ENCODE results near the gene RBMY1J.
"Not testable (repeated sequence)": the region's sequence is repeated elsewhere in the genome, so short reads cannot be mapped to it uniquely, and the experiment has no call there.

RBMY1J gene

DNA sequence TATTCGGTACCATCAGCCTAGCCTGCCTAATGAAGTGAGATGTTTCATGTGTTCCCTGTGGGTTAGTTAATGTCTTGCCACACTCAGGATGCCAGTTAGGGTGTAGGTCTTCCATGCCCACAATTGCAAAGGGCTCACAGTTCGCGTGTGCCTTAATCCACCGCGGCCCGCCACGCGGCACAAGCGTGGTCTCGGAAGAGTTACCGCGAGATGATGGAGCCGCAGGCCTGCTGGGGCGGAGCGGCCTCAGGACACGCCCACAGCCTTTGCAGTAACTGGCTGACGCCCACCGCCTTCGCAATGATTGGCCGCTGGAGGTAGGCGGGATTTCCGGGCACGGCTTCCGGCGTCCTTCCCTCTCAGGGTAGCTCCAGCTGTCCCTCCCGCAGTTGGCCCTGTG lies at the start of gene RBMY1J:
Gene RBMY1J (plus strand): TSS at position 301 of the 400 bp plus-strand sequence. CDS start 2,038 bp downstream, outside the sequence.
- DNase-seq (ENCODE audit: low spot score): not testable (repeated sequence)

DNA sequence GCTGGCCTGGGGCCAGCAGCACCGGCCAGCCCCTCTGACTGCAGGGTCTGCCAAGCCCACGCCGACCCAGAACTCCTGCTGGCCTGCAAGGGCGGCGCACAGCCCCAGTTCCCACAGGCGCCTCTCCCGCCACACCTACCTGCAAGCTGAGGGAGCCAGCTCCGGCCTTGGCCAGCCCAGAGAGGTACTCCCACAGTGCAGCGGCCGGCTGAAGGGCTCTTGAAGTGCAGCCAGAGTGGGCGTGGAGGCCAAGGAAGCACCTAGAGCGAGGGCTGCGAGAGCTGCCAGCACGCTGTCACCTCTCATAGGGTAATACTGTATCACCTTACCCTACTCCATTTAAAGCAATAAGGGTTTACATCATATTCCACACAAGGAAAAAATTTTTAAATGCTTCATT lies 35.8 kb upstream of the RBMY1J start:
- no peak for DNase-seq (ENCODE audit: low spot score)

DNA sequence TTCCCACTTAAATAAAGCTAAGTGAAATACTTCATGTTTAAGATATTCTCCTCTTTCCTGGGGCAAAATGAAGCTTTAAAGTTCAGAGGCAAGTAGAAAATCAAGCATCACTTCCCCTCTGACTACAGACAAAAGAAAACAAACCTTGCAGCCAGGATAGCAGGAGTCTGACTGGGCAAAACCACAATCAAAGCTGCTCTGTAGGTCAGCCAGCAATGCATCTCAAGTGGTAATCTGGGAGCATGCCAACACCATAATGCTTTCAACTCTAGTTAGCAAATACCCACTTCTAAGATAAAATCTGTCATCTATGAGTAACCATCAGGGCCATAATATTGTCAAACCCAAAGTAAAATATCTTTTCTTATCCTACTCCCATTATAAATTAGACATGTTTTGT lies 32.6 kb upstream of the RBMY1J start:
- no peak for DNase-seq (ENCODE audit: low spot score)

DNA sequence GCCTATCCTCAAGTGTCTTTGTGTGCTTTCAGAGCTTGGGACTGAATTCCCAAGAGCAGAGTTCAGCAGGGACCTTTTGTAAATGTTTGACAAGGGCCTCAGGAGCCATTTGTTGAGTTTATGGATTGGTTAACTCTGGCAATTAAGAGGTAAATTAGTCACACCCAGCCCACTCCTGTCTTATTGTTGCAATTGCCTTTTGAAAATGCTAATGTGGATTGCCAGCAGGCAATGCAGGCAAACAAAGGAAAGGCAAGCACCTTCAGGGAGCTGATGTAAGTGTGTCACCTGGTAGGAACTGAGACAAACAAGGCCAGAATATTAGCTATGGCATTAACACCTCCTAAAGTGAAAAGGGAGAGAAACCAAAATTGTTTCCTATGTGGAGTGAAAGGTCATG lies 29.7 kb upstream of the RBMY1J start:
- DNase-seq (ENCODE audit: low spot score): no peak

DNA sequence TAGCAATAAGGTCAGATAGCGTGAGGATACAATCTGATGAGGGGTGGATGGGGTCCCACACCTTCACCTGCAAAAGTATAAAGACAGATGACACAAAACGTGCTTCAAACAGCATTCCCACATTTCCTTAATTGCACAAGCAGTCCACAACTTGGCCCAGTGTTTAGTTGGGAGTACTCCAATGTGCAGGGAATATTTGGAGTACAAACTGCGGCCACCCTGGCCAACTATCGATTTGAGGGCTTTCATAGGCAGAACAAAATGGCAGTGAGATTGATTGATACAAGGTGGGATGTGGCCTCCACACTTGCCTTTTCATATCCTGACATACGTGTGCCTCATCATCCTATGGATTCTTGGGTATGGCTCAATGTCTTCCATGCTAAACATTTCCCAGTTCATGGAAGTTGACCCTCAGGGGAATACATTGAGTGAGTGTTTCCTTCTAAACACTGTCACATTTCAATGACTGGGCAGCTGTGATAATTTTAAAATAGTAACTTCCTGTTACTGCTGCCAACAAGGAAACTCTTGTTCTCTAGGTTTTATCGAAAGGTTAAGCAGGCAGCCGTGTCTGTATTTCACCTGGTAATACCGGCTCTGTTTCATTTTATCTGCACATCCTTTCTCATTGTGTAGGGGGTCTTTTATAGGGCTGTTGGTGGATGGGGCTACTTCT lies 41.6 kb downstream of the RBMY1J start:
- DNase-seq (ENCODE audit: low spot score): not testable (repeated sequence)

DNA sequence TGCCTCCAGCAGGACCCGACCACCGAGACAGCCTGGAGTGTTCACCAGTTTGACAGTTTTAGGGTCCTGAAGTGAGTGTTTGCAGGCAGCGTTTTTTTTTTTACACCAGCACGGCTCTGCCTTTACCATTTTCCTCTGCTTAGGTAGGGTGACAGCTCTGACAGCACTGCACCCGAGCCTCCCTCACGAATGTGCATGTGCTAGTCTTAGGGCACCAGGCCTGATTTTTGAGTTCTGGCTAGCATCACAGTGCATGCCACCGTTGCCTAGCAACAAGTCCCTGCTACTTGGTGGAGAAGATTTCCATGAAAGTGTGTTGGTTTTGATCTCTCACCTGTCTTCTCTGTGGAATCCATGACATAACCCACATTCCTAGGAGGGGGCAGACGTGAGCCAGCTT lies 52.3 kb downstream of the RBMY1J start:
- DNase-seq (ENCODE audit: low spot score): not testable (repeated sequence)

DNA sequence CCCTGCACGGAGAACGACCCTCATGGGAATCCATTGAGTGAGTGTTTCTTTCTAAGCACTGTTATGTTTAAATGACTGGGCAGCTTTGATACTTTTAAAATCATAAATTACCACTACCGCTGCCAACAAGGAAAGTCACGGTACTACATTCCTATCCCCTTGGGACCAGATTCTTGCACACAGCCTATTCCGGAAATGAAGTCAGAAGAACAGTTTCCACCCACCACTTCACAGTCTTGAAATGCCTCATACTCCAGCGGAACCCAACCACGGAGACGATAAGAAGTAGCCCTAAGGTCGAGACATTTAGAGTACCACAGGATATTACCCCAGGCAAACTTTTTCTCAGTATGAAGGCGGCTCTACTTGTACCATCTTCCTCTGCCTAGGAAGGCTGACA lies 58.8 kb downstream of the RBMY1J start:
- DNase-seq (ENCODE audit: low spot score): not testable (repeated sequence)
